PC-3 (cell line): ENCODE data around the gene C1GALT1. TPM values are rescaled to one million over a fixed set of nuclear protein-coding genes. Genes with fewer than 3 reads are reported as not detected.
"Not testable (repeated sequence)": the region's sequence is repeated elsewhere in the genome, so short reads cannot be mapped to it uniquely, and the experiment has no call there.

Experiments
- ATAC-seq: fragments of 200-7000 bp; cut with Tn5 transposase; 2 replicates; pipeline ENCODE4 v1.9.1; 2020; ENCODE audit warnings: mild to moderate bottlenecking, moderate library complexity
- BruUV-seq: library from RNA; stranded (reverse); fragments of 400-500 nt; replicated peaks from 2 replicates; lab custom pipeline; 2021; lab: Mats Ljungman, UMichigan
- CTCF ChIA-PET: fragments of 300-600 bp; sonication (Branson Sonifier 250); formaldehyde crosslinking; loops from one replicate; lab custom pipeline; 2022; ENCODE audit warnings: antibody characterized with exemption; lab: Charles Lee
- POLR2A ChIA-PET: fragments of 300-600 bp; sonication (Branson Sonifier 250); formaldehyde crosslinking; loops from one replicate; lab custom pipeline; 2022; ENCODE audit warnings: antibody characterized with exemption; ENCODE audit not compliant: unreplicated experiment; lab: Charles Lee
- DNase-seq: peaks from one replicate; pipeline ENCODE4 v3.0.0-alpha.2; 2015
- H2AFZ ChIP-seq: fragments of 300-600 bp; sonication (generic); 2 replicates; pipeline ENCODE4 v1.6.0; 2016; ENCODE audit warnings: antibody characterized with exemption, low read length
- H3F3A ChIP-seq: fragments of 300-600 bp; sonication (generic); one replicate; pipeline ENCODE4 v1.6.0; 2017; ENCODE audit warnings: antibody characterized with exemption, low read length, control low read depth, mild to moderate bottlenecking; ENCODE audit not compliant: unreplicated experiment
- H3K27ac ChIP-seq: fragments of 300-600 bp; sonication (generic); 2 replicates; pipeline ENCODE4 v1.5.1; 2016; ENCODE audit warnings: mild to moderate bottlenecking, low read length
- H3K27me3 ChIP-seq: fragments of 300-600 bp; sonication (generic); 2 replicates; pipeline ENCODE4 v1.6.1; 2016; ENCODE audit warnings: low read length, mixed read lengths
- H3K36me3 ChIP-seq: fragments of 300-600 bp; sonication (generic); 2 replicates; pipeline ENCODE4 v1.6.1; 2016; ENCODE audit warnings: low read depth, mixed run types, low read length, mixed read lengths
- H3K4me1 ChIP-seq: fragments of 300-600 bp; sonication (generic); 2 replicates; pipeline ENCODE4 v1.5.1; 2016; ENCODE audit warnings: low read length; ENCODE audit not compliant: insufficient read depth
- H3K4me2 ChIP-seq: fragments of 300-600 bp; sonication (generic); 2 replicates; pipeline ENCODE4 v1.6.0; 2016; ENCODE audit warnings: low read length
- H3K4me3 ChIP-seq: fragments of 300-600 bp; sonication (generic); 2 replicates; pipeline ENCODE4 v1.5.1; 2016; ENCODE audit warnings: mild to moderate bottlenecking, low read length, mixed read lengths
- H3K79me2 ChIP-seq: fragments of 300-600 bp; sonication (generic); 2 replicates; pipeline ENCODE4 v1.6.1; 2017; ENCODE audit warnings: low read length, mixed read lengths
- H3K9ac ChIP-seq: fragments of 300-600 bp; sonication (generic); 2 replicates; pipeline ENCODE4 v1.6.0; 2016; ENCODE audit warnings: mild to moderate bottlenecking, low read length
- H3K9me2 ChIP-seq: fragments of 300-600 bp; sonication (generic); replicated peaks from 2 replicates; pipeline ENCODE4 v1.6.1; 2016; ENCODE audit warnings: mixed run types, low read length, mixed read lengths
- H3K9me3 ChIP-seq: fragments of 300-600 bp; sonication (generic); 2 replicates; pipeline ENCODE4 v1.6.1; 2016; ENCODE audit warnings: low read length, mixed read lengths
- H4K20me1 ChIP-seq: fragments of 300-600 bp; sonication (generic); 2 replicates; pipeline ENCODE4 v1.6.1; 2016; ENCODE audit warnings: low read length, mixed read lengths
- EZH2phosphoT487 ChIP-seq: fragments of 300-600 bp; sonication (generic); IDR thresholded peaks from 2 replicates; pipeline ENCODE4 v1.6.1; 2018; ENCODE audit warnings: mild to moderate bottlenecking, antibody characterized with exemption, low read length, borderline replicate concordance
- intact Hi-C: fragments of 100-400 bp; cut with micrococcal nuclease; formaldehyde crosslinking; loops from 2 replicates; pipeline ENCODE4 v1.9.0; 2023
- total RNA-seq: library from RNA; depleted of rRNA; stranded (reverse); fragments of >200 nt; gene quantifications from 2 replicates; pipeline ENCODE4 v1.2.3, GENCODE V29; 2014
- TF ChIP-seq, protein P1 (sequence below): fragments of 300-600 bp; sonication (generic); conservative IDR thresholded peaks from 2 replicates; pipeline ENCODE4 v1.5.1; 2017; ENCODE audit warnings: antibody characterized with exemption, low read depth, mild to moderate bottlenecking, low read length

C1GALT1 gene
- total RNA-seq, 1 experiment from 2014 or later = 32.3 TPM

DNA sequence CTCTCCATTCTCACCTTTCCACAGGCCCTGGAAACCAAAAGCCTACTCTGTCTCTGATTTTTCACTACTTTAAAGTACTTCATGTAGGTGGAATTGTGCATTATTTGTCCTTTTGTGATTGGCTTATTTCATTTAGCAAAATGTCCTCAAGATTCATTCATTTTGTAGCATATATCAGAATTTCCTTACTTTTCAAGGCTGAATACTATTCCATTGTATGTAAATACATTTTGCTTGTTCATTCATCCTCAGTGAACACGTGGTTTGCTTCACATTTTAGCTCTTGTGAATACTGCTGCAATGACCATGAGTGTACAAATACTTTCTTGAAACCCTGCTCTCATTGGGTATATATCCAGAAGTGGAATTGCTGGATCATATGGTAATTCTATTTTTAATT, 8.8 kb downstream of the C1GALT1 start:
- no TSS peak for BruUV-seq
- Histone ChIP-seq H3K4me3 (no peak overlapping the region), H4K20me1 (no peaks in the 10 kb centered on the region), H3K36me3 (peaks cover 2% of the 10 kb centered on the region; the same call in 1 of the 2 replicates), H3K79me2 (peaks cover 90% of the 10 kb centered on the region), H3K27ac (no peak overlapping the region), H3K4me2 (no peak overlapping the region), H3K4me1 (no peaks in the 10 kb centered on the region), H3K9me3 (no peaks in the 10 kb centered on the region), H3K9me2 (no peaks in the 10 kb centered on the region), H2AFZ (no peak overlapping the region), H3F3A (no peaks in the 10 kb centered on the region), H3K27me3 (no peaks in the 10 kb centered on the region), H3K9ac (no peak overlapping the region)
- TF ChIP-seq, protein P1, sequence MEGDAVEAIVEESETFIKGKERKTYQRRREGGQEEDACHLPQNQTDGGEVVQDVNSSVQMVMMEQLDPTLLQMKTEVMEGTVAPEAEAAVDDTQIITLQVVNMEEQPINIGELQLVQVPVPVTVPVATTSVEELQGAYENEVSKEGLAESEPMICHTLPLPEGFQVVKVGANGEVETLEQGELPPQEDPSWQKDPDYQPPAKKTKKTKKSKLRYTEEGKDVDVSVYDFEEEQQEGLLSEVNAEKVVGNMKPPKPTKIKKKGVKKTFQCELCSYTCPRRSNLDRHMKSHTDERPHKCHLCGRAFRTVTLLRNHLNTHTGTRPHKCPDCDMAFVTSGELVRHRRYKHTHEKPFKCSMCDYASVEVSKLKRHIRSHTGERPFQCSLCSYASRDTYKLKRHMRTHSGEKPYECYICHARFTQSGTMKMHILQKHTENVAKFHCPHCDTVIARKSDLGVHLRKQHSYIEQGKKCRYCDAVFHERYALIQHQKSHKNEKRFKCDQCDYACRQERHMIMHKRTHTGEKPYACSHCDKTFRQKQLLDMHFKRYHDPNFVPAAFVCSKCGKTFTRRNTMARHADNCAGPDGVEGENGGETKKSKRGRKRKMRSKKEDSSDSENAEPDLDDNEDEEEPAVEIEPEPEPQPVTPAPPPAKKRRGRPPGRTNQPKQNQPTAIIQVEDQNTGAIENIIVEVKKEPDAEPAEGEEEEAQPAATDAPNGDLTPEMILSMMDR = no peak
- TF ChIP-seq EZH2phosphoT487 = no peak
- intact Hi-C loops = no loop called here
- ChIA-PET CTCF (no interaction called here), POLR2A (no interaction called here)
- no peak for DNase-seq
- ATAC-seq = no peak

DNA sequence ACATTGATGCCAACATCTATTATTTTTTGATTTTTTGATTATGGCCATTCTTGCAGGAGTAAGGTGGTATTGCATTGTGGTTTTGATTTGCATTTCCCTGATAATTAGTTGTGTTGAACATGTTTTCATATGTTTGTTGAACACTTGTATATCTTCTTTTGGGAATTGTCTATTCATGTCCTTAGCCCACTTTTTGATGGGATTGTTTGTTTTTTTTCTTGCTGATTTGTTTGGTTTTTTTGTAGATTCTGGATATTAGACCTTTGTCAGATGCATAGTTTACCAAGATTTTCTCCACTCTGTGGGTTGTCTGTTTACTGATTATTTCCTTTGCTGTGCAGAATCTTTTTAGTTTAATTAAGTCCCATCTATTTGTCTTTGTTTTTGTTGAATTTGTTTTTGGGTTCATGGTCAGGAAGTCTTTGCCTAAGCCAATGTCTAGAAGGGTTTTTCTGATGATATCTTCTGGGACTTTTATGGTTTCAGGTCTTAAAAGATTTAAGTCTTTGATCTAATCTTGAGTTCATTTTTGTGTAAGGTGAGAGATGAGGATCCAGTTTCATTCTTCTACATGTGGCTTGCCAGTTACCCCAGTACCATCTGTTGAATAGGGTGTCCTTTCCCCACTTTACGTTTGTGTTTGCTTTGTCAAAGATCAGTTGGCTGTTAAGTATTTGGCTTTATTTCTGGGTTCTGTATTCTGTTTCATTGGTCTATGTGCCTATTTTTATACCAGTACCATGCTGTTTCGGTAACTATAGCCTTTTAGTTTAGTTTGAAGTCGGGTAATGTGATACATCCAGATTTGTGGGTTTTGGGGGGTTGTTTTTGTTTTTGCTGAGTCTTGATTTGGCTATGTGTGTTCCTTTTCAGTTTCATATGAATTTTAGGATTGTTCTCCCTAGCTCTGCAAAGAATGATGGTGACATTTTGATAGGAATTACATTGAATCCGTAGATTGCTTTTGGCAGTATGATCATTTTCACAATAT, 10.7 kb downstream of the C1GALT1 start:
- H3K4me3 ChIP-seq, H3K27ac ChIP-seq, intact Hi-C loops, H3K9me3 ChIP-seq, ATAC-seq, DNase-seq, H3K4me2 ChIP-seq, H3K9me2 ChIP-seq, H3K9ac ChIP-seq, H2AFZ ChIP-seq, POLR2A ChIA-PET, H4K20me1 ChIP-seq, H3K4me1 ChIP-seq, H3K27me3 ChIP-seq, H3K36me3 ChIP-seq, H3F3A ChIP-seq, BruUV-seq, CTCF ChIA-PET: not testable (repeated sequence)
- peaks cover 77% of the 10 kb centered on the region for H3K79me2 ChIP-seq

DNA sequence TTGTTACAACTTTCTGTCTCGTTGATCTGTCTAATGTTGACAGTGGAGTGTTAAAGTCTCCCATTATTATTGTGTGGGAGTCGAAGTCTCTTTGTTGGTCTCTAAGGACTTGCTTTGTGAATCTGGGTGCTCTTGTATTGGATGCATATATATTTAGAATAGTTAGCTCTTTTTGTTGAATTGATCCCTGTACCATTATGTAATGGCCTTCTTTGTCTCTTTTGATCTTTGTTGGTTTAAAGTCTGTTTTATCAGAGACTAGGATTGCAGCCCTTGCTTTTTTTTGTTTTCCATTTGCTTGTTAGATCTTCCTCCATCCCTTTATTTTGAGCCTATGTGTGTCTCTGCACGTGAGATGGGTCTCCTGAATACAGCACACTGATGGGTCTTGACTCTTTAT, 17.2 kb downstream of the C1GALT1 start:
- H3K4me2 ChIP-seq, CTCF ChIA-PET, H3K4me3 ChIP-seq, DNase-seq, H3K9me3 ChIP-seq, BruUV-seq, H4K20me1 ChIP-seq, ATAC-seq, H3K36me3 ChIP-seq, H2AFZ ChIP-seq, POLR2A ChIA-PET, H3F3A ChIP-seq, H3K9ac ChIP-seq, H3K9me2 ChIP-seq, H3K27ac ChIP-seq, H3K27me3 ChIP-seq, intact Hi-C loops: not testable (repeated sequence)
- H3K79me2 ChIP-seq = peaks cover 61% of the 10 kb centered on the region
- peaks cover 14% of the 10 kb centered on the region for H3K4me1 ChIP-seq

DNA sequence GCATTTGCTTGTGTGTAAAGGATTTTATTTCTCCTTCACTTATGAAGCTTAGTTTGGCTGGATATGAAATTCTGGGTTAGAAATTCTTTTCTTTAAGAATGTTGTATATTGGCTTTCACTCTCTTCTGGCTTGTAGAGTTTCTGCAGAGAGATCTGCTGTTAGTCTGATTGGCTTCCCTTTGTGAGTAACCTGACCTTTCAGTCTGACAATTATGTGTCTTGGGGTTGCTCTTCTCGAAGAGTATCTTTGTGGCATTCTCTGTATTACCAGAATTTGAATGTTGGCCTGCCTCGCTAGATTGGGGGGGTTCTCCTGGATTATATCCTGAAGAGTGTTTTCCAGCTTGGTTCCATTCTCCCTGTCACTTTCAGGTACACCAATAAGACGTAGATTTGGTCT, 17.9 kb downstream of the C1GALT1 start:
- intact Hi-C loops, H3K27ac ChIP-seq, POLR2A ChIA-PET, H3K36me3 ChIP-seq, ATAC-seq, H3F3A ChIP-seq, H3K4me2 ChIP-seq, H3K4me3 ChIP-seq, H3K27me3 ChIP-seq, CTCF ChIA-PET, H4K20me1 ChIP-seq, H3K9me3 ChIP-seq, H3K9me2 ChIP-seq, BruUV-seq, DNase-seq, H3K9ac ChIP-seq, H2AFZ ChIP-seq: not testable (repeated sequence)
- H3K79me2 ChIP-seq = peaks cover 61% of the 10 kb centered on the region
- peaks cover 14% of the 10 kb centered on the region for H3K4me1 ChIP-seq
